ENCODE results near the gene NEURL1B. TPM values are rescaled to one million over a fixed set of nuclear protein-coding genes. Genes with fewer than 3 reads are reported as not detected.
A peak's percentile ranks its signal among the peaks of the same experiment; 100 is the strongest.

The NEURL1B gene
- total RNA-seq, 1 donor from 2014 or later = 1.5 TPM

GRCh38 chr5:172610643-172611042 is 30.4 kb upstream of the NEURL1B start:
- TF ChIP-seq CTCF (IDR thresholded peaks at IDR 0.05) = no peak
- no peak for DNase-seq (ENCODE audit: extremely low spot score, unreplicated experiment)
- Mint-ChIP-seq H3K36me3 (ENCODE audit: unreplicated experiment) (peaks cover 3% of the 10 kb centered on the region), H3K27ac (ENCODE audit: unreplicated experiment) (no peak overlapping the region), H3K27me3 (ENCODE audit: unreplicated experiment) (peaks cover 63% of the 10 kb centered on the region), H3K9me3 (ENCODE audit: unreplicated experiment) (peaks cover 16% of the 10 kb centered on the region), H3K4me1 (ENCODE audit: unreplicated experiment) (peaks cover 6% of the 10 kb centered on the region), H3K4me3 (ENCODE audit: unreplicated experiment) (no peak overlapping the region)

GRCh38 chr5:172611913-172612312 is 29.1 kb upstream of the NEURL1B start:
- Mint-ChIP-seq H3K4me3 (ENCODE audit: unreplicated experiment) (no peak overlapping the region), H3K27ac (ENCODE audit: unreplicated experiment) (no peak overlapping the region), H3K27me3 (ENCODE audit: unreplicated experiment) (peaks cover 56% of the 10 kb centered on the region), H3K36me3 (ENCODE audit: unreplicated experiment) (peaks cover 3% of the 10 kb centered on the region), H3K4me1 (ENCODE audit: unreplicated experiment) (peaks cover 3% of the 10 kb centered on the region), H3K9me3 (ENCODE audit: unreplicated experiment) (peaks cover 16% of the 10 kb centered on the region)
- no peak for TF ChIP-seq CTCF (IDR thresholded peaks at IDR 0.05)
- no peak for DNase-seq (ENCODE audit: extremely low spot score, unreplicated experiment)

GRCh38 chr5:172612771-172613170 is 28.3 kb upstream of the NEURL1B start:
- Mint-ChIP-seq H3K4me3 (ENCODE audit: unreplicated experiment) (no peak overlapping the region), H3K27me3 (ENCODE audit: unreplicated experiment) (peaks cover 47% of the 10 kb centered on the region), H3K36me3 (ENCODE audit: unreplicated experiment) (peaks cover 3% of the 10 kb centered on the region), H3K9me3 (ENCODE audit: unreplicated experiment) (peaks cover 16% of the 10 kb centered on the region), H3K4me1 (ENCODE audit: unreplicated experiment) (peaks cover 7% of the 10 kb centered on the region), H3K27ac (ENCODE audit: unreplicated experiment) (no peak overlapping the region)
- DNase-seq (ENCODE audit: extremely low spot score, unreplicated experiment) = no peak
- no peak for TF ChIP-seq CTCF (IDR thresholded peaks at IDR 0.05)

- H3K27ac Mint-ChIP-seq (ENCODE audit: unreplicated experiment) = no peak overlapping the region
- no peak overlapping the region for H3K4me3 Mint-ChIP-seq (ENCODE audit: unreplicated experiment)
- no peak for TF ChIP-seq CTCF (IDR thresholded peaks at IDR 0.05)
- H3K4me1 Mint-ChIP-seq (ENCODE audit: unreplicated experiment) = peaks cover 7% of the 10 kb centered on the region
- H3K27me3 Mint-ChIP-seq (ENCODE audit: unreplicated experiment) = peaks cover 29% of the 10 kb centered on the region
- H3K9me3 Mint-ChIP-seq (ENCODE audit: unreplicated experiment) = peaks cover 16% of the 10 kb centered on the region
- DNase-seq (ENCODE audit: extremely low spot score, unreplicated experiment) = no peak
- peaks cover 3% of the 10 kb centered on the region for H3K36me3 Mint-ChIP-seq (ENCODE audit: unreplicated experiment)
Observed at GRCh38 chr5:172616136-172616535, 24.9 kb upstream of the NEURL1B start.

GRCh38 chr5:172616730-172617129 is 24.3 kb upstream of the NEURL1B start:
- TF ChIP-seq CTCF (IDR thresholded peaks at IDR 0.05) = no peak
- no peak for DNase-seq (ENCODE audit: extremely low spot score, unreplicated experiment)
- Mint-ChIP-seq H3K27me3 (ENCODE audit: unreplicated experiment) (peaks cover 29% of the 10 kb centered on the region), H3K4me3 (ENCODE audit: unreplicated experiment) (no peak overlapping the region), H3K36me3 (ENCODE audit: unreplicated experiment) (peaks cover 3% of the 10 kb centered on the region), H3K27ac (ENCODE audit: unreplicated experiment) (peak overlapping the region; percentile 18), H3K4me1 (ENCODE audit: unreplicated experiment) (peaks cover 7% of the 10 kb centered on the region), H3K9me3 (ENCODE audit: unreplicated experiment) (peaks cover 16% of the 10 kb centered on the region)

Data from osteocyte (in vitro differentiated cells).